Measurements from ENCODE around the gene MAD2L1BP.

GRCh38 chr6:43614396-43614730 lies 21.3 kb upstream of the MAD2L1BP start:
- TF ChIP-seq RAD21 (IDR thresholded peaks at IDR 0.05; ENCODE audit: low read depth) (no peak), EP300 (IDR thresholded peaks at IDR 0.05; ENCODE audit: borderline replicate concordance) (no peak), TAF1 (IDR thresholded peaks at IDR 0.05; ENCODE audit: low read depth) (no peak), ZBTB7A (IDR thresholded peaks at IDR 0.05; ENCODE audit: low read depth) (no peak), YY1 (IDR thresholded peaks at IDR 0.05; ENCODE audit: low read depth) (no peak), REST (IDR thresholded peaks at IDR 0.05; ENCODE audit: low read depth) (no peak), EGR1 (IDR thresholded peaks at IDR 0.05) (no peak), CREB1 (IDR thresholded peaks at IDR 0.05; ENCODE audit: low read depth) (no peak), NFIC (IDR thresholded peaks at IDR 0.05) (no peak), MAX (IDR thresholded peaks at IDR 0.05) (no peak), TEAD4 (IDR thresholded peaks at IDR 0.05) (no peak), CEBPB (IDR thresholded peaks at IDR 0.05) (no peak), FOXM1 (IDR thresholded peaks at IDR 0.05; ENCODE audit: borderline replicate concordance, low read depth) (no peak)

Measured in Ishikawa (cell line).